HK-2 (cell line): Measurements from ENCODE around the gene SLC2A8.

Source experiments
- DNase-seq: peaks from one replicate; pipeline ENCODE4 v3.0.0-alpha.2; 2018; ENCODE audit not compliant: unreplicated experiment

The SLC2A8 gene

GRCh38 chr9:127396808-127397645 is at the start of gene SLC2A8:
SLC2A8 (plus strand) TSS chr9:127397169; CDS start chr9:127397231, 62 bp downstream.
- DNase-seq = peak; percentile 99

GRCh38 chr9:127347831-127348776 is 48.9 kb upstream of the SLC2A8 start:
- no peak for DNase-seq

GRCh38 chr9:127349483-127350113 is 47.4 kb upstream of the SLC2A8 start:
- DNase-seq = no peak

GRCh38 chr9:127351182-127352166 is 45.5 kb upstream of the SLC2A8 start:
- DNase-seq = no peak

- no peak for DNase-seq
Measured at GRCh38 chr9:127353882-127354281, 43.1 kb upstream of the SLC2A8 start.

- no peak for DNase-seq
Measured at GRCh38 chr9:127356906-127357305, 40.1 kb upstream of the SLC2A8 start.

GRCh38 chr9:127358023-127358535 is 38.9 kb upstream of the SLC2A8 start:
- DNase-seq = no peak

- no peak for DNase-seq
Measured at GRCh38 chr9:127358770-127359169, 38.2 kb upstream of the SLC2A8 start.

- no peak for DNase-seq
Measured at GRCh38 chr9:127360250-127360649, 36.7 kb upstream of the SLC2A8 start.

- DNase-seq = no peak
Measured at GRCh38 chr9:127360829-127361228, 36.1 kb upstream of the SLC2A8 start.

GRCh38 chr9:127361561-127361960 is 35.4 kb upstream of the SLC2A8 start:
- DNase-seq = no peak

- no peak for DNase-seq
Measured at GRCh38 chr9:127362829-127363228, 34.1 kb upstream of the SLC2A8 start.

- DNase-seq = no peak
Measured at GRCh38 chr9:127365461-127365860, 31.5 kb upstream of the SLC2A8 start.

GRCh38 chr9:127366594-127366993 is 30.4 kb upstream of the SLC2A8 start:
- DNase-seq = no peak

GRCh38 chr9:127368852-127369402 is 28.0 kb upstream of the SLC2A8 start:
- no peak for DNase-seq

- no peak for DNase-seq
Measured at GRCh38 chr9:127369428-127369827, 27.5 kb upstream of the SLC2A8 start.

- DNase-seq = no peak
Measured at GRCh38 chr9:127370147-127370579, 26.8 kb upstream of the SLC2A8 start.

- no peak for DNase-seq
Measured at GRCh38 chr9:127370672-127371648, 26.0 kb upstream of the SLC2A8 start.

- no peak for DNase-seq
Measured at GRCh38 chr9:127380479-127380878, 16.5 kb upstream of the SLC2A8 start.
